GM18508 (cell line): ENCODE data around the gene ZBTB43.

ENCODE experiments used
- ATAC-seq: cut with Tn5 transposase; IDR thresholded peaks from one replicate; pipeline ENCODE4 v1.9.1; 2021; ENCODE audit warnings: moderate number of reproducible peaks; ENCODE audit not compliant: insufficient read depth, unreplicated experiment

The ZBTB43 gene

DNA sequence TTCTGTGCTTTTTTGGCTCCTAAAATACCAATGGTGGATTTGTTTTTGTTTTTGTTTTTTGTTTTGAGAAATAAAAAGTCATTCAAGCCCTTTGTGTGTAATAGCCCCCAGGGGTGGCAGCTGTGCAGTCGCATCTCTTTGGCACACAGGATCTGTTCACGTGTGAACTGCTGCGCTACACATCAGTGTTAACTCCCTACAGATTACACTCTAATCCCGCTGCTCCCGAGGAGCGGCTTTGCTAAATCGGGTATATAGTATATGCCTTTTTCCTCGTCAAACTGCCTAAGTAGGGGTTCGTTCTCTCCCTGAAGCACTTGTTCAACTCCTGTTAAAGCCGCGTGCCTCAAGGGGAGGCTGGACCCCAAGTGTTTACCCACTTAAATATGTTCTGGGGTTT lies 77.9 kb downstream of the ZBTB43 start:
- no peak for ATAC-seq

DNA sequence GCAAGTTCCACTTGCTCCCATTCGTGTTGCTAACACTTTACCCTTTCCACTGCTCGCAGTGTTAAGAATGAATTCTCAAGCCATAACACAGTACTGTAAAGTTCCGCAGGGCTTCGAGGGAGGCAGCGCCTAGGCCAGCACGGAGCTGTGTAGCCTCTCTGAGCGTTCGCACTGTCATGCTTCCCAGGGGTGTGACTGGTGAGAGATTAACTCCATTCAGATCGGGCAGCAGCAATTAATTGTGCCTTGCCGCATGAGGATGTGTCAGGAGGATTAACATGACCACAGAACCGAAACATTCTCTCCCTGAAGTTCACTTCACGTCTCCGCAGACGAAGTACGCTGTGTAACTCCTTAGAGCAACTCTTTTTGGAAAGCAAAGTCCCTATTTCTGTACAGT lies 78.8 kb downstream of the ZBTB43 start:
- ATAC-seq: no peak

DNA sequence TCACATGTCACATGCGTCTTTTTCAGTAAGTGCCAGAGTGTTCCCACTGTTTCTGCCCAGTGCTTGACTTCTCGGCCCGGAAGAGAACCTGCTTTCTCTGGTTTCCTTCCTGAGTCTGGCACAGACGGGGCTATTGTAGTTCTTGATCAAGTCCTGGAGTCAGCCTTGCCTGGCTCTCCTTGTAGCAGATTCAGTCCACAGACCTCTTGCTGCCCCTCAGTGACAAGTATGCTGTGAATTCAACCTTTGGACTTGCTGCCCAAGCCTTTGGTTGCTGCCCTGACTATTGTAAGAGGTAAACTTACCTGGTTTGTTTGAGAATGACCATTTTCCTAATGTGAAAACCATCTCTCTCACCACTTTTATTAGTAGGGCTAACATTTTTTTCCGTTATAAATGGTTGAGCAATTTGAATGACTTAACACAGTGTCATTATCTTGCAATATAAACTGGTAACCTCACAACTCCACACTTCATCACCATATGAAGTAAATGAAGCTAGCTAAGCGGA lies 80.3 kb downstream of the ZBTB43 start:
- ATAC-seq: no peak

DNA sequence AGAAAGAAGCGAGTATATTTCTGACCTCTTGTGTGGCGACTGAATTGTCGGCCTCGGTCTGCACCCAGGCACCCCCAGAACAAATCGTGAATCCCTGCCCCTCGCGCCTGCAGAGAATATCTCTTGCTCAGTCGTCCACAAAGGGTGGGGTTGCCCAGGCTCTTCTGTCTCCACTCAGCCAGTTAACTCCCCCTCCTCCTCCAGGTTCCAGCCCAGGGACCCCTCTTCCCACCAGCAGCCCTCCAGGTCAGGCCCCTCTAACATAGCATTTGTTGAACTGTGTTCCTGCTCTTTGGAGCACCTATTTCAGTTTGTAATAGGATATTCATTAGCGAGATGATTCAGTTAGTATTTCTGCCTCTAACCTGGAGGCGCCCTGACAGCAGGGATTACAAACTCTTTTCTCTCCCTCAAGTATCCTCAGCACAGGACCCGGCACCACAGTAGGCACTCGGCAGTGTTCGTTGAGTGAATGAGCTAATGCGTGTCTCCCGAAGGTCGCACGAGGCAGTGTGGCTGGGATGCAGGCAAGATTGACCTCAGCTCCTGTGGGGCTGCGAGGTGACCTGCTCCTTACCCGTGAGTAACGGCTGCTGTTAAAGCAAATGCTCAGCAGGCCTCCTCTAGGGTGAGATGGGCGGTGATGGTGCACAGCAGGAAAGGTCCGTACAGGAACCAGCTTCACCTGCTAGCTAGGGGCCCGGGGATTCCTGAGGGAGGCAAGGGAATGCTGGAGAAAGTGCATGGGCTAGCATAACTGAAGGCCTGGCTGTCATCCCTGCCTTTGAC lies 81.4 kb downstream of the ZBTB43 start:
- no peak for ATAC-seq

DNA sequence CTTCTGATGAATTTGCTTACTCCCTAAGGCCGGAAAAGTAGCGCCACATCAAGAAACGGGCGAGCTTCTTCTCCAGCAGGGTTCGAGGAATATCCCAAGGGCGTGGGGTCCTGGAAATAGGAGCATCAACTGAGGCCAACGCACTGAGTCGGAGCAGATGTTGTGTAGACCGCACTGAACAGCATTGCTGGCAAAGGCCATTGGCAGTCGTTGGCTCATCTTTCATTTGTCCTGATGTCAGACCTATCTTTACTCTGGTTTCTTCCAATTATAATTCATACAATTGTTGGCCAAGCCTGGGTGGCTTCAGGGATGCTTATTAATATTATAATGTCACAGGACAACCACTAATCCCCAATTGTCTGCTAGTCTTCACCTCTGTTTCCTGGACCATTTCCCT lies 82.1 kb downstream of the ZBTB43 start:
- no peak for ATAC-seq
